ENCODE results near the gene KLK1.
"Not testable (repeated sequence)": the region's sequence is repeated elsewhere in the genome, so short reads cannot be mapped to it uniquely, and the experiment has no call there.

The KLK1 gene

DNA sequence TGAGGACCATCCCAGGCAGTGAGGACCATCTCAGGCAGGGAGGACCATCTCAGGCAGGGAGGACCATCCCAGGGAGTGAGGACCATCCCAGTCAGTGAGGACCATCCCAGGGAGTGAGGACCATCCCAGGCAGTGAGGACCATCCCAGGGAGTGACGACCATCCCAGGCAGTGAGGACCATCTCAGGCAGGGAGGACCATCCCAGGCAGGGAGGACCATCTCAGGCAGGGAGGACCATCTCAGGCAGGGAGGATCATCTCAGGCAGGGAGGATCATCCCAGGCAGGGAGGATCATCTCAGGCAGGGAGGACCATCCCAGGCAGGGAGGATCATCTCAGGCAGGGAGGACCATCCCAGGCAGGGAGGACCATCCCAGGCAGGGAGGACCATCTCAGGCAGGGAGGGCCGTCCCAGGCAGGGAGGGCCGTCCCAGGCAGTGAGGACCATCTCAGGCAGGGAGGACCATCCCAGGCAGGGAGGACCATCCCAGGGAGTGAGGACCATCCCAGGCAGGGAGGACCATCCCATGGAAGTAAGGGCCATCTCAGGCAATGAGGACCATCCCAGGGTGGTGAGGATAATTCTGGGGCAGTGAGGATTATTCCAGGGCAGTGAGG lies 11.9 kb downstream of the KLK1 start:
- not testable (repeated sequence) for H3K36me3 Mint-ChIP-seq (ENCODE audit: low read depth); H3K27ac Mint-ChIP-seq; DNase-seq; ATAC-seq; H3K9me3 Mint-ChIP-seq; H3K4me3 Mint-ChIP-seq; H3K4me1 Mint-ChIP-seq
- H3K27me3 Mint-ChIP-seq, result peaks cover 22% of the 10 kb centered on the region

DNA sequence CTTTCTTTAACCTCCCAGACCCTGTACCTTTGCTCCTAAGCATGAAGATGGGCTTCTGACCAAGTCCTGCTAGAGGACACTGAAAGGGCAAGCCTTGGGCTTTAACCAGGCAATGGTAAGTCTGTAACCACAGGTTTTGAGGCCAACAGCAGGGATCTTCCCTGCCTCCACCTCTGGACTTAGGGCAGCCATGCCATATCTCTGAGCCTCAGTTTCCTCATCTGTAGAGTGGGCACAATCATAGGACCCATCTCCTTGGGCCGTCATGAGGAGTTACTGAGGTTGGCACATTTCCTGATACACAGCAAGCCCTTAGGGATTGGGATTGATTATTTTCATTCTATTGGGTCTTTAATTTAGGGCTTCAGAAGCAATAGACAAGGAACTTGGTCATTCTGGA lies 14.7 kb downstream of the KLK1 start:
- no peak for ATAC-seq

DNA sequence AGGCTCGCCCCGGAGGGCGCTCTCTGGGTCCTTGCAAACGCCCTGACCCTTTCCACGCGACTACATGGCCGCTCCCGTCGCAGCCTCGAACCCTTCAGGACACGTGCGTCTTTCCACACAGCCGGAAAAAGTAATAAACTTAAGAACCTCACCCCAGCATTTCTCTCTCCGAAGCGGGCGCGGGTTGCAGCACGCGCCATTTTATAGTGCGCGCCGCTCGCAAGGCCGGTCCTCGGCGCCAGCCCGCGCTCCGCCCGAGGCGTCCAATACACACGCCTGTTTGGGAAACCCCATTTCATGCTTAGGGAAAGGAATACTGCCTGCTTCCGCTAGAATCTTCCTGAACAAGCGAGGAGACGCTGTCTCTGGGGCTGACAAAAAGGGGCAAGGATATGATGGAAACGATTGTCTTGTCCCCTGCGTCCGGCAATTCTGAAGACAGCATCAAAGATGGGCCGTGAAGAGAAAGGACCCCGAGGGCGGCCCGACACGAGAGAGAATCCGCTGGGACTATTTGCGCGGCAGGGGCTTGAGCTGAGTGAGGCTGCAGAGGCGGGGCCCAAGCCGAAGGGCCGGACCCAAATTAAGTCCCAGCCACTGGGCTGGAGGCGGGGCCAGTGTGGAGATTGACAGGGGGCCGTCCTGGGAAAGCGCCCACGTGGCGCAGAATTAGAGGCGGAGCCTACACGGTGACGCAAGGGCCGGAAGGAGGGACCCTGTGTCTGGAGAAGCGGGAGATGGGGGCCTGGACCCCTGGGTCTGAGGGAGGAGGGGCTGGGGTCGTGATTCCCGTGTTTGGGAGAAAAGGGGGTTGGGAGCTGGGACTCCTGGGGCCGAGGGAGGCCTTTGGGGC lies 18.9 kb downstream of the KLK1 start:
- DNase-seq (peak; percentile 98), ATAC-seq (peak; percentile 96)
- Mint-ChIP-seq H3K36me3 (ENCODE audit: low read depth) (peaks cover 48% of the 10 kb centered on the region), H3K4me1 (peaks cover 47% of the 10 kb centered on the region), H3K9me3 (no peaks in the 10 kb centered on the region), H3K4me3 (peak overlapping the region; percentile 100), H3K27me3 (peaks cover 2% of the 10 kb centered on the region), H3K27ac (peak overlapping the region; percentile 100)

More for the DNA sequence above, 14.7 kb downstream of the KLK1 start:
- H3K27me3 Mint-ChIP-seq, result peaks cover 7% of the 10 kb centered on the region
- peaks cover 16% of the 10 kb centered on the region for H3K4me1 Mint-ChIP-seq
- H3K4me3 Mint-ChIP-seq, result no peak overlapping the region
- H3K27ac Mint-ChIP-seq, result no peak overlapping the region
- DNase-seq, result no peak
- peaks cover 7% of the 10 kb centered on the region for H3K36me3 Mint-ChIP-seq (ENCODE audit: low read depth)
- H3K9me3 Mint-ChIP-seq, result no peaks in the 10 kb centered on the region

DNA sequence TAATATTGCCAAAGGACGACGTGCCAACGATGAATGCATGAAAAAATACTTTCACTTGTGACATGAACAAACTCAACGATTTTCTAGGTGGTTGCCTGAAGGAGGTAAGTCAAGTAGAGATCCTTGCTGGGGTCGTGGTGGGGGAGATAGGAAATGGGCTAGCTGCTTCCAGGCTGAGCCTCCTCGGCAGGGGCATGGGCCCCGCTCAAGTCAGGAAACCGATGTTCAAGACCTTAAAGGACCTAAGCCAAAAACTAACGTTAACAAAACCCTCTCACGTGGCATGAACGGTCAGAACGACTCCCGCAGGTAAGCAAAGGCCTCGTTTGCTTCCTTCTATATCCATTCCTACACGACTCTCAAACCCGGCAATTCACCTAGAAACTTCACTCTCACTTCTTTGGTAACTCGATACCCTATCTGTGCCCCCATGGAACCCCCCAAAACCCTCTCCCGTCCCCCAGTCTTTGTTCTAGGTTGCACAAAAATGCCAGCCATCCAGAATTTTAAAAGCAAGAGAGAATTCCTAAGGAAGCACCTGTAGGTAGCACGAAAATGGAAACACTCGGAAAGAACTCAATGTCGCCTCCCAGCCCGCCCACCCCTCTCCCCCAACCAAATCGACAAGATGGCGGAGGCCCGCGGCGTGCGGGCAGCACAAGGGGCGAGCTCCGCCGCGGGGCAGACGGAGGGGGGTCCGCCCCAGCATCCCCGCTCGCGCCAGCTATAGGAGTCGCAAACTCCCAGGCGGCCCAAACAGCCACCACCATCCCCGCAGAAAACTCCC lies 19.8 kb downstream of the KLK1 start:
- no peak for ATAC-seq

DNA sequence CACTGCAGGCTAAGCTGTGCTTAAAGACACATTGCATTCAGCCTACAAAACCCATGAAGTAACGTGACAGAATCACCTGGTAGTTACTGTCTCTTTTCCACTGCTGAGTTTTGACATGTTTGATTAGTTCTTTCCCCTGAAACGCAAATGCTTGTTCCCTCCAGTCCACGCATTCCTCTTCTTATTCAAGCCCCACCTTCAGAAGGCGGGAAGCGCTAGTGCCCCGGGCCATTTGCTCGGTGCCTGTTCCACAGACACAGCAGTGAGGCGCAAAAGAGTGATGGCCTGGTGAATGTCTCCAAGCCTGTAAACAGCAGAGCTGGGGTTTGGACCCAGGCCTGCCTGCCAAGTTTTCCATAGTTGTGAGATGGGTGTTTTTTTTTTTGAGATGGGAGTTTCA lies 22.5 kb downstream of the KLK1 start:
- peak overlapping the region; percentile 78 for H3K27ac Mint-ChIP-seq
- ATAC-seq (no peak), DNase-seq (no peak)
- H3K36me3 Mint-ChIP-seq (ENCODE audit: low read depth), result peaks cover 61% of the 10 kb centered on the region
- peaks cover 50% of the 10 kb centered on the region for H3K4me1 Mint-ChIP-seq
- peaks cover 2% of the 10 kb centered on the region for H3K27me3 Mint-ChIP-seq
- no peaks in the 10 kb centered on the region for H3K9me3 Mint-ChIP-seq
- H3K4me3 Mint-ChIP-seq, result peak overlapping the region; percentile 100

More for the DNA sequence above, 19.8 kb downstream of the KLK1 start:
- Mint-ChIP-seq H3K36me3 (ENCODE audit: low read depth) (peaks cover 50% of the 10 kb centered on the region), H3K9me3 (no peaks in the 10 kb centered on the region), H3K4me3 (peak overlapping the region; percentile 100), H3K27ac (peak overlapping the region; percentile 100), H3K4me1 (peaks cover 47% of the 10 kb centered on the region), H3K27me3 (peaks cover 2% of the 10 kb centered on the region)
- no peak for DNase-seq

DNA sequence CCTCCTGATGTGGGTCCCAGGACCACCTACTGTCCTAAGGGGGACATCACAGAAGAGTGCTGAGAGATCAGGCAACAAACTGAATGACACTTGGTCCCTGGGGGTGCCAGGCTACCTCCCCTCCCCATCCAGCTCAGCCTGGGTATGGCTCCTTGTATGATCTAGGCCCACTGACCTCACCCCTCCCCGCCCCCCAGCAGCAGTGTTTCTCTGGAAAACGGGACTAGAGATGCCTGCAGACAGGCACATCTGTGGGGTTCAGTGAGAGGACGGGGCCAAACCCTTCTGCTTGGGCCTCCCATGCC lies 24.1 kb downstream of the KLK1 start:
- peaks cover 41% of the 10 kb centered on the region for H3K4me1 Mint-ChIP-seq
- DNase-seq (no peak), ATAC-seq (no peak)
- no peak overlapping the region for H3K27ac Mint-ChIP-seq
- peaks cover 59% of the 10 kb centered on the region for H3K36me3 Mint-ChIP-seq (ENCODE audit: low read depth)
- peaks cover 2% of the 10 kb centered on the region for H3K27me3 Mint-ChIP-seq
- no peaks in the 10 kb centered on the region for H3K9me3 Mint-ChIP-seq
- H3K4me3 Mint-ChIP-seq, result no peak overlapping the region

DNA sequence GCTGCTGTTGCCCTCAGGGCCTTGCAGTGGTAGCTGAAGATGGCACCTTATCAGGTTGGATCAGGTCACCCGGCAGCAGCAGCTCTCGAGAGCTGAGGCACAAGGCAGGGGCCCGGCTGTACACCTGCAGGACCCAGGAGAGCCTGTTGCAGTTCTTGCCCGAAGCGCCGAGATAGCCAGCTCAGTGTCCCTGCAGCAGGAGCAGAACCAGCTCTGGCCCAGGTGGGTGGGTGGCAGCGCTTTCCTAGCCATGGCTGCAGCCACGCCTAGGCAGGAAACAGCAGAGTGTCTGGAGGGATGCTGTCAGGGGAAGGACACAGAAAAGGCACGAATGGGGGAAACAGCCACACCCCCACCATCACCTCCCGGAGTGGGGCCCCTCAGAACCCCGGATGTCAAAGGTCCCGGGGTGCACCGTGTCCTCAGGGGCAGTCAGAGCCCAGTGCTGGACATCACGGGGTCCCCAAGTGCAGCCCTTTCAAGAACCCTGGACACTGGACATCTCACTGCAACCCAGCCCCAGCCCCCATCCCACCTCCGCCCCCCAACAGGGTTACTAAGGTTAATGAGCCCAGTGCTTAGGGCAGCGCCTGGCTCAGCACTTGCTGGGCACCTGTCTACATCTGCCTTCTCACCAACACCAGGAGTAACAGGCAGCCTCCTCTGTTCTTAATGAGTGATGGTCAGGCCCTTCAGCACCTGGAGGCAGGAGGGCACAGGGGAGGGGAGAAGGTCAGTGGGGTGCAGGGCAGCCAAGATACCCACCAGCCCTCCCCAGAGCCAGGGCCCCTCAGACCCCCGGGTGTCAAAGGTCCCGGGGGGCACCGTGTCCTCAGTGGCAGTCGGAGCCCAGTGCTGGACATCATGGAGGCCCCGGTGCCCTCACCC lies 24.7 kb downstream of the KLK1 start:
- Mint-ChIP-seq H3K4me3 (no peak overlapping the region), H3K36me3 (ENCODE audit: low read depth) (peaks cover 54% of the 10 kb centered on the region), H3K9me3 (no peaks in the 10 kb centered on the region), H3K4me1 (peaks cover 40% of the 10 kb centered on the region), H3K27ac (no peak overlapping the region), H3K27me3 (no peaks in the 10 kb centered on the region)
- DNase-seq, result no peak
- ATAC-seq, result no peak

DNA sequence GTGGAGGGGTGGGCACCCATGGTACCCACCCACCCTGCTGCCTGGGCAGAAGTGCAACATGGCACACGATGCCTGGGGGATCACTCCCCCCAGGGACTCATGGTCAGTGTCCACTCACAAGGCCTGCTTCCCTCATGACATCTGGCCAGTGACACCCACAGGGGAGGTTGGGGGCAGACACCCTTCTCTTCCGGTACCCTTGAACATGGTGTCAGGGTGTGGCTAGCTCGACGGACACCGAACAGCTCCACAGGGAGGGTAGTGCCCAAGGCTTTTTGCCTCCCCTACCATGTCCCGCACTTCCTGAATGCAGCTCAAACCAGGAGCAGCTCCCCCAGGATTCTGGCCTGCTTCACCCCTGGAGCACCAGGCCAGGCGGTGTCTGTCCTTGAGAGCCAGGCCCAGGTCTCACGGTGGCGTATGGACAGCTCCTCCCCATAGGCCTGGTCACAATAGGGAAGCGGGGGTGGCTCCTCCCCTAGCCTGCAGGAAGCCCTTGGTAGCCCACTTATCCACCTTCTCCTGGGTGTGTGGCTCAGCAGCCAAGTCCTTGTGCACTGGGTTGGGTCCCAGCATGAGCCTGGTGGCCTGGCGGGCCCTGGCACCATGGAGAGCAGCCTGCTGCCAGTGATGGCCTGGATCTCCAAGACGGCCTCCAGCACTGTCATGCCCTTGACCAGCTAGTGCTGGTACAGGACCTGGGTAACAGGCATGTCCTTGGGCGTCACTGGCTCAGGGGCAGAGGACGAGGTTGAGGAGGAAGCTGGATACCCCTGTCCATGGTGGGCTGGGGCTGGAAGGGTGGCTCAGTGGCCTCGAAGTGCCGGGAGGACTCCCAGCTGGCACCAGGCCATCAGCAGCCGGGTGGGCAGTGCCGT lies 25.6 kb downstream of the KLK1 start:
- Mint-ChIP-seq H3K9me3 (no peaks in the 10 kb centered on the region), H3K4me1 (peaks cover 35% of the 10 kb centered on the region), H3K27ac (no peak overlapping the region), H3K4me3 (no peak overlapping the region), H3K36me3 (ENCODE audit: low read depth) (peaks cover 45% of the 10 kb centered on the region), H3K27me3 (no peaks in the 10 kb centered on the region)
- ATAC-seq (no peak), DNase-seq (no peak)

DNA sequence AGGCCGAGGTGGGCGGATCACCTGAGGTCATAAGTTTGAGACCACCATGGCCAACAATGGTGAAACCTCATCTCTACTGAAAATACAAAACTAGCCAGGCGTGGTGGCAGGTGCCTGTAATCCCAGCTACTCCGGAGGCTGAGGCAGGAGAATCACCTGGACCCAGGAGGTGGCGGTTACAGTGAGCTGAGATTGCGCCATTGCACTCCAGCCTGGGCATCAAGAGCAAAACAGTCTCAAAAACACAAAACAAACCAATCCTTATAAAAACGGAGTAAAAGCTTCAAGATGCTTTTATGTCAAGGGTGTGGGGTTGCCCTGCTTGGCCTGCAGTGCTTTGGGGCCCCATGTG lies 26.2 kb downstream of the KLK1 start:
- Mint-ChIP-seq H3K27me3 (no peaks in the 10 kb centered on the region), H3K4me3 (no peak overlapping the region), H3K9me3 (no peaks in the 10 kb centered on the region), H3K4me1 (peaks cover 29% of the 10 kb centered on the region), H3K27ac (peak overlapping the region; percentile 59), H3K36me3 (ENCODE audit: low read depth) (peaks cover 39% of the 10 kb centered on the region)
- ATAC-seq (no peak), DNase-seq (no peak)

DNA sequence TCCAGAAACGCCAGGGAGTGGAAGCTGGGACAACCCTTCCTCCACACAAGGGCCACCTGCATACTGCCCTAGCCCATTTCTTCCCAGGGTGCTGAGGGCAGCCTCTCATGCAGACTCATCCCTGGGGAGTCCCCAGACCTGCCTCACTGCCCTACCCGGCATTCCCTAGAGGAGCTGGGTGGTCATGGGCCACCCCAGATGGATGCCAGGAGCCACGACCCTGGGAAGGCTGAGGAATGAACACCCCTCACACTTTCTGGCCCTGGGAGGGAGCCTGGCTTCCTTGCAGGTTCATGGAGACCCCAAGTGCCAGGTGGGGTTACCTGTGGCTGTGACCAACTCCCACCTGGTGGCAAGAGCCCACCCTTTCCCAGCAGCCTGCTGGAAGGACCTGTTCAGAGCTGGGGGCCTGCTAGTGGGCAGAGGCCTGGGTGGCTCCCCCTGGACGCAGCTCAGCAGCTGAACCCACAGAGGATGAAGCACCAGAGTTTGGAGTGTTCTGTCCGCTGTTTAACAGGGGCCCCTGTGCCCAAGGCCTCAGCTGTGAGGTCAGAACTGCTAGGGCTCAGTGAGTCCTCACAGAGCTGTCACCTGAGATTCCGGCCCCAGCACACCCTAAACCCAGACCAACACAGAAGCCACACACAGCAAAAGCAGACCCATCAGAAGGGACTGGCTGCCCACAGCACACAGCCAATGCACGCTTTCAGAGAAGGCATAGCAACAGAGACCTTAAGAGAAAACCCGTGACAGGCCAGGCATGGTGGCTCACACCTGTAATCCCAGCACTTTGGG lies 26.8 kb downstream of the KLK1 start:
- no peak overlapping the region for H3K4me3 Mint-ChIP-seq
- peak overlapping the region; percentile 59 for H3K27ac Mint-ChIP-seq
- H3K9me3 Mint-ChIP-seq, result no peaks in the 10 kb centered on the region
- no peak for ATAC-seq
- no peak for DNase-seq
- H3K27me3 Mint-ChIP-seq, result no peaks in the 10 kb centered on the region
- H3K4me1 Mint-ChIP-seq, result peaks cover 23% of the 10 kb centered on the region
- peaks cover 33% of the 10 kb centered on the region for H3K36me3 Mint-ChIP-seq (ENCODE audit: low read depth)

DNA sequence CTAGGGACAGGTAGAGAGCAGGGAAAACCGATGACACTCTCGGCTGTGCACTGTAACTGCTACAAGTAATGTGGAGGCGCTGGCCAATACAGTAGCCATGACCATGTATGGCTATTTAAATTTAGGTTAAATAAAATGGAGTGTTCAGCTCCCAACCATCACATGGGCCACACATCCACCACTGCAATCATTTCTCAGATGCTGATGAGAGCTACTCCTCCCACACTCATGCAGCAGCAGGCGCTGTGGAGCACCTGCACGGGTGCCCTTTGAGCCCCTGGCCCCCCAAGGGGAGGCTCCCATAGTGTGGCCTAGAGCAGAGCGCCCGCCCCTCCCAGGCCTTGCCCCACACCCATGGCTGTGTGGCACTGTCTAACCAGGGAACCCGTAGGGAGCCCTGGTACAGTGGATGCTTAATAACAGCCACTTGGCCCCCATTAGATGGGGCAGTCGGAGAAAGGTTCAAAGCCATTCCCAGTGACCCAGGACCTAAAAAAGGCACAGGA lies 27.4 kb downstream of the KLK1 start:
- DNase-seq (no peak), ATAC-seq (peak; percentile 16)
- no peaks in the 10 kb centered on the region for H3K27me3 Mint-ChIP-seq
- H3K27ac Mint-ChIP-seq, result peak overlapping the region; percentile 62
- H3K4me1 Mint-ChIP-seq, result peaks cover 18% of the 10 kb centered on the region
- no peaks in the 10 kb centered on the region for H3K9me3 Mint-ChIP-seq
- H3K4me3 Mint-ChIP-seq, result no peak overlapping the region
- peaks cover 27% of the 10 kb centered on the region for H3K36me3 Mint-ChIP-seq (ENCODE audit: low read depth)

DNA sequence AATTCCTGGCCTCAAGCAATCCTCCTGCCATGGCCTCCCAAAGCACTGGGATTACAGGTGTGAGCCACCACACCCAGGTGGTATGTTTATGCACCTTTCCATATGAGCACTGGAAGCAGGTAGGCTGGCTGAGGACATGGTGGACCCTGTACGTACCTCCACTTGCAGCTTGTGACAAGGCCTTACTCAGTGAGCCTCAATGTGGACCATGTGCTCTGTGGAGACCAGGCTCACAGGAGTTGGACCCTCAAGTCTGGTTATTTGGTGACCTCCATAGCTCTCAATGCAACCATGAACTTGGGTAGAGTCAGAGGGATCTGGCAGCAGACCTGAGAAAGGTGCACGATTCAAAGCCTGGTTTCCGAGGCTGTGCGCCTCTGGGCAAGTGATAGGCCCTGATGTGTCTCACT lies 27.9 kb downstream of the KLK1 start:
- Mint-ChIP-seq H3K4me1 (peaks cover 13% of the 10 kb centered on the region), H3K36me3 (ENCODE audit: low read depth) (peaks cover 22% of the 10 kb centered on the region), H3K9me3 (no peaks in the 10 kb centered on the region), H3K27ac (peak overlapping the region; percentile 62), H3K27me3 (no peaks in the 10 kb centered on the region), H3K4me3 (no peak overlapping the region)
- ATAC-seq, result no peak
- DNase-seq, result no peak
